Ishikawa (cell line): Measurements from ENCODE around the gene CPA2.

ENCODE experiments used
- CEBPB ChIP-seq: IDR thresholded peaks from 2 replicates; pipeline ENCODE4 v1.6.1; 2012
- EP300 ChIP-seq: IDR thresholded peaks from 2 replicates; pipeline ENCODE4 v1.6.1; 2012; ENCODE audit warnings: borderline replicate concordance
- FOXM1 ChIP-seq: IDR thresholded peaks from 2 replicates; pipeline ENCODE4 v1.6.1; 2012; ENCODE audit warnings: low read depth, borderline replicate concordance
- MAX ChIP-seq: IDR thresholded peaks from 2 replicates; pipeline ENCODE4 v1.6.1; 2012
- NFIC ChIP-seq: IDR thresholded peaks from 2 replicates; pipeline ENCODE4 v1.6.1; 2012
- RAD21 ChIP-seq: IDR thresholded peaks from 2 replicates; pipeline ENCODE4 v1.6.1; 2012; ENCODE audit warnings: low read depth
- TAF1 ChIP-seq: IDR thresholded peaks from 2 replicates; pipeline ENCODE4 v1.6.1; 2012; ENCODE audit warnings: low read depth, mild to moderate bottlenecking
- TCF12 ChIP-seq: IDR thresholded peaks from 2 replicates; pipeline ENCODE4 v1.6.1; 2012; ENCODE audit warnings: low read depth
- YY1 ChIP-seq: IDR thresholded peaks from 2 replicates; pipeline ENCODE4 v1.6.1; 2012; ENCODE audit warnings: low read depth
- ZBTB7A ChIP-seq: IDR thresholded peaks from 2 replicates; pipeline ENCODE4 v1.6.1; 2012; ENCODE audit warnings: low read depth
- TF ChIP-seq, protein P1 (sequence below): IDR thresholded peaks from 2 replicates; pipeline ENCODE4 v1.6.1; 2012

DNA sequence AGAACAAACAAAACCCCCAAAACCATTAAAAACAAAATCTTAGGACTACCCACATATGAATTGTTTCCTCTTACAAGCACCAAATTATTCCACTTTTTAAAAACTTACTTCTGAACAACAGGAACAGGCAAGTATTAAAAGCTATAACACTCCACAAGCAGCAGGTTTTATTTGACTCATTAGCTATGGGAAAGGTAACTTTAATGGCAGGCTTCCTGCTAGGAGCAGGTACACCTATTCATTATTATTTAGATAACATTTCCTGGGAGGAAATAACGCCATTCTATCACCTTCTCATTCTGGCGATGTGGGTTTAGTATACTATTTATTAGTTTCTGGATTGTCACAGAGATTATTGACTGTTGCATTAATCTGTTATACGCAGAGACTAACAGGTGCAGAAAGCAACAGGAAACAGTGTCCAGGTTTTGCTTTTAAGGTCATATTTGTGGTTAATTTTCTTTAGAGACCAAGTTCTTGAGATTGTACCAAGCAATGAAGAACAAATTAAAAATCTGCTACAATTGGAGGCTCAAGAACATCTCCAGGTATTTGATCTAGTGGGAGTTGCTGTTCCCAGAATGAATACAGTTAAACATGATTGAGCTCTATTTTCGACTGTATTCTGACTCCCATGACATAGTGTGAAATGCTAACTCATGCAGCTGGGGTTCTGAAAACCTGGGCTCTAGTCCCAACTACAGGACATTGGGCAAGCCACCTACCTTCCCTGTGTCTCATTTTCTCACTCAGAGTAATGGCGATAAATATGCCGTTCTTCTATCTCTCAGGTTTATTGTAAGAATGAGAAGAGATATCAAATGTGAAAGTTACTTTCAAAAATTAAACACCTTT, 2.0 kb downstream of the CPA2 start:
- TF ChIP-seq TCF12 (no peak), TAF1 (no peak), NFIC (no peak), EP300 (no peak), CEBPB (no peak), FOXM1 (no peak), RAD21 (no peak), YY1 (no peak), ZBTB7A (no peak), MAX (no peak)
- TF ChIP-seq, protein P1, sequence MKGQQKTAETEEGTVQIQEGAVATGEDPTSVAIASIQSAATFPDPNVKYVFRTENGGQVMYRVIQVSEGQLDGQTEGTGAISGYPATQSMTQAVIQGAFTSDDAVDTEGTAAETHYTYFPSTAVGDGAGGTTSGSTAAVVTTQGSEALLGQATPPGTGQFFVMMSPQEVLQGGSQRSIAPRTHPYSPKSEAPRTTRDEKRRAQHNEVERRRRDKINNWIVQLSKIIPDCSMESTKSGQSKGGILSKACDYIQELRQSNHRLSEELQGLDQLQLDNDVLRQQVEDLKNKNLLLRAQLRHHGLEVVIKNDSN = no peak
